ENCODE measurements around the gene SLC6A3. TPM values are rescaled to one million over a fixed set of nuclear protein-coding genes. Genes with fewer than 3 reads are reported as not detected.

SLC6A3 gene
- total RNA-seq, 4 donors from 2014 or later = not detected

DNA sequence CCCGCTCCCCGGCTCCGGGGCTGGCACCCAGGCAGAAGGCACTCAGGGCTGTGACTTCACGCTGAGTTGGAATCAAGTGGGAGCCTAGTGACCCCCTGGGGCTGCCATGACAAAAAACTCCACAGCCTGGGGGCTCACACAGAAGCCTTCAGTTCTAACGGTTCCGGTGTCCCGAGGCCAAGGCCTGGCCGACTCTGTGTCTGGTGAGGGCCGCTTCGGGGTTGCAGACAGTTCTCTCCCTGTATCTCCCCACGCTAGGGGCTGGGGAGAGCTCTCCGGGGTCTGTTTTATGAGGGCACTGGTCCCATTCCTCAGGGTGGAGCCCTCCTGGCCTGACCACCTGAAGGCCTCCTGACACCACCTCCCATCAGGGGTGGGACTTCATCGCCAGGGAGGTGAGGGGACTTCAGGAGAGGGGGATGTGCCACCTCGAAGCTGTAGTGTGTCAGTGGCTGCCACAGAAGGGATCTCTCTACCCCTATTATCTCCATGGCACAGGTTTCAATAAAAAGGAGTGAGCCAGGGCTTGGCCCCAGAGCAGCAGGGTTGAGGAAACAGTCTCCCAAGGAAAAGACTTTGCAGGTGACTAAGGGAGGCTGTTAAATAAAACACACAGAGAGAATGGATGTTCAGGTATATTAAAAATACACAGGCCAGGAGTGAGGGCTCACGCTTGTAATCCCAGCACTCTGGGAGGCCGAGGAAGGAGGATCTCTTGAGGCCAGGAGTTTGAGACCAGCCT lies 1.5 kb upstream of the SLC6A3 start:
- intact Hi-C loops (cut with DNase I; ENCODE audit: low total_unique reads) = no loop called here
- H3K27me3 ChIP-seq = peaks cover 41 to 64% (median 51%) of the 10 kb centered on the region in 3 donors
- no peaks in the 10 kb centered on the region for H3K9me3 ChIP-seq
- ATAC-seq = no peak
- no peaks in the 10 kb centered on the region for H3K4me1 ChIP-seq
- DNase-seq = no peak
- in situ Hi-C loops (cut with MboI; ENCODE audit: low sequenced_read_pairs in 4 of 4) = no loop called here
- H3K36me3 ChIP-seq = no peaks in the 10 kb centered on the region
- TF ChIP-seq, protein P1, sequence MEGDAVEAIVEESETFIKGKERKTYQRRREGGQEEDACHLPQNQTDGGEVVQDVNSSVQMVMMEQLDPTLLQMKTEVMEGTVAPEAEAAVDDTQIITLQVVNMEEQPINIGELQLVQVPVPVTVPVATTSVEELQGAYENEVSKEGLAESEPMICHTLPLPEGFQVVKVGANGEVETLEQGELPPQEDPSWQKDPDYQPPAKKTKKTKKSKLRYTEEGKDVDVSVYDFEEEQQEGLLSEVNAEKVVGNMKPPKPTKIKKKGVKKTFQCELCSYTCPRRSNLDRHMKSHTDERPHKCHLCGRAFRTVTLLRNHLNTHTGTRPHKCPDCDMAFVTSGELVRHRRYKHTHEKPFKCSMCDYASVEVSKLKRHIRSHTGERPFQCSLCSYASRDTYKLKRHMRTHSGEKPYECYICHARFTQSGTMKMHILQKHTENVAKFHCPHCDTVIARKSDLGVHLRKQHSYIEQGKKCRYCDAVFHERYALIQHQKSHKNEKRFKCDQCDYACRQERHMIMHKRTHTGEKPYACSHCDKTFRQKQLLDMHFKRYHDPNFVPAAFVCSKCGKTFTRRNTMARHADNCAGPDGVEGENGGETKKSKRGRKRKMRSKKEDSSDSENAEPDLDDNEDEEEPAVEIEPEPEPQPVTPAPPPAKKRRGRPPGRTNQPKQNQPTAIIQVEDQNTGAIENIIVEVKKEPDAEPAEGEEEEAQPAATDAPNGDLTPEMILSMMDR (IDR thresholded peaks at IDR 0.05 in 4 of 5, conservative IDR thresholded peaks at IDR 0.05 in 1 of 5) = no peak
- no peak for TF ChIP-seq POLR2A (IDR thresholded peaks at IDR 0.05)
- H3K27ac ChIP-seq = no peak overlapping the region
- no peak overlapping the region for H3K4me3 ChIP-seq

- in situ Hi-C loops (cut with MboI; ENCODE audit: low sequenced_read_pairs in 4 of 4) (no loop called here), intact Hi-C loops (cut with DNase I; ENCODE audit: low total_unique reads) (no loop called here)
- no peak for DNase-seq
- no peak overlapping the region for H3K4me3 ChIP-seq
- H3K27me3 ChIP-seq = peaks cover 41 to 64% (median 53%) of the 10 kb centered on the region in 3 donors
- ATAC-seq = no peak
- no peak overlapping the region for H3K27ac ChIP-seq
- H3K9me3 ChIP-seq = no peaks in the 10 kb centered on the region
- no peaks in the 10 kb centered on the region for H3K36me3 ChIP-seq
- no peaks in the 10 kb centered on the region for H3K4me1 ChIP-seq
- TF ChIP-seq POLR2A (IDR thresholded peaks at IDR 0.05) = no peak
- TF ChIP-seq, protein P1 (IDR thresholded peaks at IDR 0.05 in 4 of 5, conservative IDR thresholded peaks at IDR 0.05 in 1 of 5) = no peak
These were observed 705 bp upstream of the SLC6A3 start for GRCh38 chr5:1445689-1446601.

GRCh38 chr5:1444361-1445189 lies 665 bp downstream of the SLC6A3 start:
- Histone ChIP-seq H3K4me3 (no peak overlapping the region), H3K27me3 (peaks cover 46 to 64% (median 53%) of the 10 kb centered on the region in 3 donors), H3K27ac (no peak overlapping the region), H3K4me1 (no peaks in the 10 kb centered on the region), H3K36me3 (no peaks in the 10 kb centered on the region), H3K9me3 (no peaks in the 10 kb centered on the region)
- intact Hi-C loops (cut with DNase I; ENCODE audit: low total_unique reads) (no loop called here), in situ Hi-C loops (cut with MboI; ENCODE audit: low sequenced_read_pairs in 4 of 4) (no loop called here)
- ATAC-seq (no peak), DNase-seq (no peak)
- no peak for TF ChIP-seq POLR2A (IDR thresholded peaks at IDR 0.05)
- TF ChIP-seq, protein P1 (IDR thresholded peaks at IDR 0.05 in 4 of 5, conservative IDR thresholded peaks at IDR 0.05 in 1 of 5) = no peak

DNA sequence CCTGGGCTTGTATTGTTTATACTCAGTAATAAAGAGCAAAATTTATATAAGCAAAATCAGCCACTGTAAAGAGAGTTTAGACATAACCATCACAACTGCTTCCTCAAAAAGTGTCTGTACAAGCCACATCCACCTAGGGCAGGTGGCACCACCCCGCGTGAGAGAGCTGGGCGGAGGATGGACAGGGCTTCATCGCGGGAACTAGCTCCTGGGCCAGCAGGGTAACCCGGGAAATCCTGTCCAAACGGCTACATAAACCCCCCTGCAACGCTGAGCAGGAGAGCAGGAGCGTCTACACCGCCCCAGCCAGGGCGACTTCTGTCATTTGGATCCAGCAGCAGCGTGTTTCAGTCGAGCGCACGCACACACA lies 1.3 kb downstream of the SLC6A3 start:
- no peak overlapping the region for H3K27ac ChIP-seq
- peaks cover 46 to 64% (median 53%) of the 10 kb centered on the region in 3 donors for H3K27me3 ChIP-seq
- in situ Hi-C loops (cut with MboI; ENCODE audit: low sequenced_read_pairs in 4 of 4) (no loop called here), intact Hi-C loops (cut with DNase I; ENCODE audit: low total_unique reads) (no loop called here)
- H3K9me3 ChIP-seq = no peaks in the 10 kb centered on the region
- H3K36me3 ChIP-seq = no peaks in the 10 kb centered on the region
- DNase-seq (no peak), ATAC-seq (no peak)
- no peak for TF ChIP-seq POLR2A (IDR thresholded peaks at IDR 0.05)
- TF ChIP-seq, protein P1 (IDR thresholded peaks at IDR 0.05 in 4 of 5, conservative IDR thresholded peaks at IDR 0.05 in 1 of 5) = no peak
- no peak overlapping the region for H3K4me3 ChIP-seq
- H3K4me1 ChIP-seq = no peaks in the 10 kb centered on the region
